NCI-H2227 (cell line): ENCODE results near the gene RBM33.
A peak's percentile ranks its signal among the peaks of the same experiment; 100 is the strongest.
"Not testable (repeated sequence)": the region's sequence is repeated elsewhere in the genome, so short reads cannot be mapped to it uniquely, and the experiment has no call there.

Experiments
- DNase-seq: peaks from one replicate; lab custom pipeline; 2025; ENCODE audit not compliant: unreplicated experiment; lab: John Stamatoyannopoulos, UW

Gene RBM33, protein sequence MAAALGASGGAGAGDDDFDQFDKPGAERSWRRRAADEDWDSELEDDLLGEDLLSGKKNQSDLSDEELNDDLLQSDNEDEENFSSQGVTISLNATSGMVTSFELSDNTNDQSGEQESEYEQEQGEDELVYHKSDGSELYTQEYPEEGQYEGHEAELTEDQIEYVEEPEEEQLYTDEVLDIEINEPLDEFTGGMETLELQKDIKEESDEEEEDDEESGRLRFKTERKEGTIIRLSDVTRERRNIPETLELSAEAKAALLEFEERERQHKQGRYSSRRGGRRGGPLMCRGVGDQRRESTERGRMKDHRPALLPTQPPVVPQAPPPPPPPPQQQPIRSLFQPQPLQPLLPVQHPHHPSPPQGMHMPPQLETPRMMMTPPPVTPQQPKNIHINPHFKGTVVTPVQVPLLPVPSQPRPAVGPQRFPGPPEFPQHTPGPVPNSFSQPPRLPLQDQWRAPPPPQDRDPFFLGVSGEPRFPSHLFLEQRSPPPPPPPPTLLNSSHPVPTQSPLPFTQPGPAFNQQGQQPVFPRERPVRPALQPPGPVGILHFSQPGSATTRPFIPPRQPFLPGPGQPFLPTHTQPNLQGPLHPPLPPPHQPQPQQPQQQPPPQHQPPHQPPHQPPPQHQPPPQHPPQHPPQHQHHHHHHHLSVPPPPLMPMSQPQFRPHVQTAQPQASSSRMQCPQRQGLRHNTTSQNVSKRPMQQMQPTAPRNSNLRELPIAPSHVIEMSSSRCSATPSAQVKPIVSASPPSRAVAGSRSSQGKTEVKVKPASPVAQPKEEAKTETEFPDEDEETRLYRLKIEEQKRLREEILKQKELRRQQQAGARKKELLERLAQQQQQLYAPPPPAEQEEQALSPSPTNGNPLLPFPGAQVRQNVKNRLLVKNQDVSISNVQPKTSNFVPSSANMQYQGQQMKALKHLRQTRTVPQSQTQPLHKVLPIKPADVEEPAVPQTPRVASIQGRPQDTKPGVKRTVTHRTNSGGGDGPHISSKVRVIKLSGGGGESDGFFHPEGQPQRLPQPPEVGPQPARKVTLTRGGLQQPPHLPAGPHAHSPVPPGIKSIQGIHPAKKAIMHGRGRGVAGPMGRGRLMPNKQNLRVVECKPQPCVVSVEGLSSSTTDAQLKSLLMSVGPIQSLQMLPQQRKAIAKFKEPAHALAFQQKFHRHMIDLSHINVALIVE

DNA sequence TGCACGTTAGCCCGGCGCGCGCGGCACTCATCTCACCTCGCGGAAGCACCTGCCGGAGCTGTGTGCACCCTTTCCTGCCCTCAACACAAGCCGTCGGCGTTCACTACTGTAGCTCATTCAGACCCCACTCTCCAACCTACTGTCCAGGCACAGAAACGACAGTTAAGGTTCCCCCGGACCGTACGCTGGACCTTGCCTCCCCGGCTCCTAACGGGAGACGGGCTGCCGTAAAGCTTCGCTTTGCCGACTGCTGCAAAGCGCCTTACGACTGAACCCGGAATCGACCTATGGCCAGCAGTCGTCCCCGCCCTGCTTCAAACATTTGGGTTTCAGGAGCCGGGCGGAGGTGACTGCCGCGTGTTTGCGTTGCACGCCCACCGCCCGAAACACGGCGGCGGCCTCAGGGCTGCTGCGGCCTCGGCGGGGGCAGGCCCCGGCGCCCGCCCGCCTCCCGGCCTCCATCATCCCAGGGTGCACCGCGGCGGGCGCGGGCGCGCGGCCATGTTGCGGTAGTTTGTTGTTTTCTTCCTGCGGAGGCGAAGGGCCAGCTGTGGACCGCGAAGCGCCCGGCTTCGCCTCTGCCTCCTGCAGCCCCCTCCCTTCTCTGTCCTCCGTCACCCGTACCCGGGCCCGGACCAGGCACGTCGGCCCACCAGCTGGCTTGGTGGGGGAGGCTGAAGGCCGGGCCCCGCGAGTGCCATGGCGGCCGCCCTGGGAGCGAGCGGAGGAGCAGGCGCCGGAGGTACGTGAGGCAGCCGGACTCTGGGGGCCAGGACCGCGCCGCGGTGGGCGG, at the start of gene RBM33:
TSS of gene RBM33 (plus strand) at position 484 of the 793 bp plus-strand sequence. CDS start at position 700, 216 bp downstream.
- DNase-seq: peak; percentile 90

DNA sequence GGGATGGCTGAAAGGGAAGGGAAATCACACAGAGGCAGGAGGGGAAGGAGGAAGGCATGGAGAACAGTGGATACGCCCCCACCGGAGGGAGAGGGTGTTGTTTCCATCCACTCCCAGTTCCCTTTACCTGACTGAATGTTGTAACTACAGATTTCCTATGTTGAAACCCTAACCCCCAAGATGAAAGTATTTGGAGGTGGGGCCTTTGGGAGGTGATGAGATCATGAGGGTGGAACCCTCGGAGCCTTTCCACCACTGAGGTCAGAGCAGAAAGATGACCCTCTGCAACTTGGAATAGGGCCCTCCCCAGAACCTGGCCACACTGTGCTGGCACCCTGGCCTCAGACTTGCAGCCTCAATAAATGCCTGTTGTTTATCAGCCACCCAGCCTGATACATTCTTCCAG, 49.5 kb upstream of the RBM33 start:
- DNase-seq: no peak

DNA sequence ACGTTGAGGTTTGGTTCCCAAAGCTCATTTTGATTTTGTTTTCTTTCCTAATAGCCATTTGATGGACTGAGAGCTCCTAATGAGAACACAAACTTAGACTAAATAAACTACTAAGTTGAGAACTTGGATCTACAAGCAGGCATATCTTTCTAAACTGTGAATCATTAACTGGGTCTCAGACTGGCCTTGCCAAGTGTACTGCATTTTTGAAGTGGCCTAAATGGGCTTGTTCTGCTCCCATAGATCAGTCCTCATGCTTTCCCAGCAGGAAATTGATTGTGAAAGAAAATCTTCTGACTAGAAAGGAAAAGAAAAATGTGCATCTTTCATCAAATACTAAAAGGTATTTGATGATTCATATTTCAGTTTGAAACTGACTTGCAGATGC, 46.7 kb upstream of the RBM33 start:
- DNase-seq: no peak

DNA sequence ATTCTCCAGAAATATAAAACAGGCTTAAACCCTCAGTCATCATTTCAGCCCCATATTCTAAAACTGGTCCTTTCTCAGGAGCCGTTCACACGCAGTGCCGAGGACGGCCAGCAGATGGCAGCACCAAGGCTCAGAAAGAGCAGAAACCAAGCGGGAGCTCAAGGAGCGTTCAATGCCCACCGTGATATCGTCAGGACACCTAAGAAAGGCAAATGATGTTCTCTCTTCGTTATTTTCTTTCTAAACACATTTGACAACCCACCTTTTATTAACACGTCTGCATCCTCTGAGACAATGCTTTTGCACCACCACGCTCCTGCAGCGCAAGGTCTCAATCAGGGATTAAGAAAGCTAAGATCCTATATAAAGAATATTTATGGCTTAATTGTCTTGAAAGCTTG, 45.7 kb upstream of the RBM33 start:
- DNase-seq: peak; percentile 89

DNA sequence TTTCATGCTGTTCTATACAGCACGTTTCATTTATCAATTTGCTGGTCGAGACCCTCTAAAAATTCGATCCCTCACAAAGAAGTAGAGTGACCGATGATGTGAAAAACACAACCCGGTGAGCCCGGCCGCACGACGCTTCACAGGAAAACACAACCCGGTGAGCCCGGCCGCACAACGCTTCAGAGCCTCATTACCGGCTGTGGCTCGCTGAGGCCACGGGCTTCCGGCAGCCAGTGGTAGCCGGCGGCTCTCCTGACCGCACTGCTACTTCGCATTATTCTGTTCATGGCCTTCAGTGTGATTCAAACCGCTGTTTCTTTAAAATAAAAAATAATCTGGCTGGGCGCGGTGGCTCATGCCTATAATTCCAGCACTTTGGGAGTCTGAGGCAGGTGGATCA, 42.3 kb upstream of the RBM33 start:
- no peak for DNase-seq

DNA sequence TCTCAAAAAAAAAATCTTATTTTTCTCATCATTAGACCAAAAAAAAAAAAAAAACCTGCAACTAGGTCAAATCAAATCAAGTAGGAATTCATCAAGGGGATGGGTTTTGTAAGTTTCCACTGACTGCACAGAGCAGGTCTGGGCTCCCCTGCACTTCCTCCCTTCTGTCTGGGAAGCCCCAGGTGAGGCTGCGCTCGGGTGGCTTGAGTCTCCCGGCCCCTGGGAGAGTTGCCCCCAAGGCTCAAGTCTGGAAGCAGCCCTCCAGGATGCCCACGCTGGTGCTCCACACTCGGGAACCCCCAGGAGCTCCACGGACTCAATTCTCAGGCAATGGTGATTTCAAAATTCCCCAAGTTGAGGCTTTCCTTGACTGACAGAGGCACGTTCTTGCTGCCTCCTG, 41.7 kb upstream of the RBM33 start:
- no peak for DNase-seq

DNA sequence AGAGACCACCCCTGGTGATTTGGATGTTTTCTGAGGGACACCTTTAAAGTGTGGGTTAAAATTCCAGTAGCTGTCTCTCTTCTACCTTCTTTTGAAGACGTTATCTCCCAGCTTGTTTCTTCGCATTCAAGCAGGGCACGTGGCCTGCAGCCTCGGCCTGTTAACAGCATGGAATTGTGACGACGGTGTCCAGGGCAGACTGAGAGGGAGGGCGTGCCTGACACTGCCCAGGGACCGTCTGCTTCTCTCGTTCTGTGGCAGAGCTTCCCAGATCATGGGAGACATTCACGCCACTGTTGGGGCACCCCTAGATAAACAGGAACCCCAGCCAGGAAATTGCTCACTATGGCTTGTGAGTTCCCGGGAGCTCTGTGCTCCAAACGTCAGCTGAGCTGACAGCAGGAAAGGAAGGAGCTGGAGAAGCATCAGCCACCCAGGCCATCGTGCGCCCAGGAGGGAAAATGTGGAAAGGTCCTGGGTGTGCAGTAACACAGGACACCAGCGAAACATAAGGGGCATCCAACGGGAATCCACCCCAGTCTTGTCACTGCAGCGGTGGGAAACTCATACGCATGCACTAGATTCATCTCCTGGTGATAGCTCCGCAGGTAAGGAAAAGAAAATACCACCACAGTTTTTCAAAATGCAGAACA, 41.1 kb upstream of the RBM33 start:
- DNase-seq: no peak

DNA sequence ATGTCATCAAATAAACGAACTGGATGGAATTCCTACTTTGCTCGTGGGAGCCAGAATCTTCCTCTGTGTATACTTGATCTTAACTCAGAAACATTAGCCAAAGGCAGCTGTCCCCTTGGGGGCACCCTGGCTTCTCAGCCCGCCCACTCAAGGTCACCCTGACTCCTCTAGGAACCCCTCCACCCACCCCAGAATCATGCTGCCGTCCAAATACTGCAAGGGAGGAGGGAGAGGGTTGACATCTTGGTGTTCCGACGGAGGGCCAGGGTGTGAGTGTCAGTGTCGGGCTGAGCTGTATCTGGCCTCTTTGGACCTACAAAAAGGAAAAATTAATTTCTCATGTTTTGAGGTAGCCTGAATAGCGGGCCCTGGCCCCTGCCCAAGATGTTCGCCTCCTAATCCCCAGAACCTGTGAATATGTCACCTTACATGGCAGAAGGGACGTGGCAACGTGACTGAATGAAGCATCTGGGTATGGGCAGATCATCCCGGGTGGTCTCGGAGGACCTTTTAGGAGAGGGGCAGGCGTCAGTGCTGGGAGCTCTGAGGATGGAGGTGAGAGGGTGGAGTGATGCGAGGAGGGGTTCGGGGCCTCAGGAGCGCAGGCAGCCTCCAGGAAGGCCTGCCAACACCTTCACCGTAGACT, 40.5 kb upstream of the RBM33 start:
- DNase-seq: no peak

DNA sequence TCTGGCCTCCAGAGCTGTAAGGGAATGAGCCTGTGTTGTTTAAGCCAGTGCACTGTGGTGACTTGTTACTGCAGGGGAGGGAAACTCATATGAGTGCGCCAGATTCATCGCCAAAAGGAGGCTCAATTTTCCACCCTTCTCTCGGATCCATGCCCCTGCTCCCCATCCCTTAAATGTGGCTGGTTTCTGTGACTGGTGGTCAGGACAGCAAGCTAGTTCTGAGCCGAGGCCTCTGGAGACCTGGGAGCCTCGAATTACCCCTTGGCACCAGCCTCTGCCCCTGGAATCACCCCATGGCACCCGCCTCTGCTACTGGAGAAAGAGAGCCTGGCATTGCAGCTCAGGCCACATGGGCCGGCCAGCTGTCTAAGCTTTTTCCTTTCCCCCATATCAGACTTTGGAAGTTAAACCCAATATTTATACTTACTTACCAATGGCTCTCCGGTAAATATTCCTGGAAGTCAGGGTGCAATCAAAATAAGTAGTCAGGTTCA, 39.9 kb upstream of the RBM33 start:
- DNase-seq: no peak

DNA sequence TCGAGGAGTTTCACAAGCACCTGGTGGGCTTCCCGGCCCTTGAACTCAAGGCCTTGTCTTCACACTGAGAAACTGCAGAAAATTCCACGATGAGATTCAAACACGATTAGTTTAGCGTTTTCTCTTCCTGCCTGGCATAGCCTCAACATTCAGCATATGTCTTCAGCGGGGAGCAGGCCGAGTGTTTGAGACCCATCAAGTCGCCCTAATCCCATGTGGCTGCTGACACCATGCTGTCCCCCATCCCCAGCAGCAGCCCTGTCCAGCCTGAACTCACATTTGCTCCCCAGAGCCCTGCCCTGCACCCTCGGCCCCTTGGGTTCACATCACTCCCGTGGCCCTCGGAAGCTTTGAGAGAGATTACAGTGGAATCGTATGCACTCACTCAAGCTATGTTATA, 35.3 kb upstream of the RBM33 start:
- no peak for DNase-seq

DNA sequence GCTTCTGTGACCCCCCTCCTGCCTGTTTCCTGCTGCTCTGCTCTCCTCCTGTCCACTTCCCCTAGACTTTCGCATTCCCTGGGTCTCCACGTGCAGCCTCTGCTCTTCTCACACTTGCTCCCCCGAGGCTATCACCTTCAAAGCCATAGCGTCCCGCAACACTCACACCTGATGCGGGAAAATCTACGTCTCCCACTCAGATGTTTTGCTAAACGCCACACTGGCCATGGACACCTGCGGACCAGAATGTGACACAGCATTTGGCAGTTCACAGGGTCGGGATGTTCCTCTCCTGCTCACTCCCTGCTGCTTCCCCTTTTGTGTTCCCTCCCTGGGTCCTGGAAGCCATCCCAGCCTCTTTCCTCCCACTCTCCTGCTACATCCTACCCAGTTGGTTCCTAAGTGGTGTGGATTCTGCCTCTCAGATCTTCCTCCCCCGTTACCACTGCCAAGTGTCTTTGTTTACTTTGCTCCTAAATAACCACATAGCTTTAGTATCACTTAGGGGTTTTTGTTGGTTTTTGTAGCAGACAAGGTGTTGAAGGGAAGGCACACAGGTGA, 33.7 kb upstream of the RBM33 start:
- DNase-seq: no peak

DNA sequence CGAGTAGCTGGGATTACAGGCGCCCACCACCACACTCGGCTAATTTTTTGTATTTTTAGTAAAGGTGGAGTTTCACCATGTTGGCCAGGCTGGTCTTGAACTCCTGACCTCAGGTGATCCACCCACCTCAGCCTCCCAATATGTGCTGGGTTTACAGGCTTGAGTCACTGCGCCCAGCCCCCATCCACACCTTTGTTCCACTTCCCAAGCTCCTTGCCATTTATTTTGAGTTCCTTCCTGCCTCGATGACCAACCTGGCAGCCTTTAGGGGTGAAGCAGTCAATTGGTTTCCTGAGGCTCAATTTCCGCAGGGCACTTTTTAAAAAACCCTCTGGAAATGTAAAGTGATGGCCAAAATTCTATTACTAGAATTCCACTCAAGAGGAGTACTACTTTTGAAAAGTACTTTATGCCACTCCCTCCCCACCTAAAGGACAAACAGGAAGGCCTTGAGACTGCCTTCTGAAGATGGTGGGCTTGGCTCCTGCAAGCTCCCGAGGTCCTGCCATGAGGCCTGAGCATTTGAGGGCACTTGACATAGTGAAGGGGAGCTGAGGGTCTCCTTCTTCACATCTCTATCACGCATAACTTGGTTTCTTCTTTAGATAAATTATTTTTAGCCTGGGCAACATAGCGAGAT, 32.5 kb upstream of the RBM33 start:
- DNase-seq: no peak

DNA sequence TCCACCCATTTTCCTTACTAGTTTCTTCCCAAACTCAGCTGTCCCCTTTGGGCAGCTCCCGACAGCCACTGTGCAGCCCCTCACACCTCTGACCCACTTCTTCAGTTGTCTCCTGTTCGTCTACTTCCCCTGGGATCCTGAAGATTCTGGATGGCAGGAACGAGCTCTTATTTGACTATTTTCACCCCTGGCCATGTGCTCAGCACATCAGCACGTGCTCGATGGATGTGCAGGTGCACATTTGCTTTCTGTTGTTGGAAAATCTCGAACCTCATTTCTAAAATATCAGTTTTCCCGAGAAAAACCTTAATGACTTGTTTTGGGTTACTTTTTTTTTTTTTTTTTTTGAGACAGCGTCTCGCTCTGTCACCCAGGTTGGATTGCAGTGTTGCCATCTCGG, 31.8 kb upstream of the RBM33 start:
- DNase-seq: no peak

DNA sequence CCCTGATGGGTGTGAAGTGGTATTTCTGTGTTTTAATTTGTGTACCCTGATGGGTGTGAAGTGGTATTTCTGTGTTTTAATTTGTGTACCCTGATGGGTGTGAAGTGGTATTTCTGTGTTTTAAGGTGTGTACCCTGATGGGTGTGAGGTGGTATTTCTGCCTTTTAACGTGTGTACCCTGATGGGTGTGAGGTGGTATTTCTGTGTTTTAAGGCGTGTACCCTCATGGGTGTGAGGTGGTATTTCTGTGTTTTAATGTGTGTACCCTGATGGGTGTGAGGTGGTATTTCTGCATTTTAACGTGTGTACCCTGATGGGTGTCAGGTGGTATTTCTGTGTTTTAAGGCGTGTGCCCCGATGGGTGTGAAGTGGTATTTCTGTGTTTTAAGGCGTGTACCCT, 29.4 kb upstream of the RBM33 start:
- DNase-seq: not testable (repeated sequence)

DNA sequence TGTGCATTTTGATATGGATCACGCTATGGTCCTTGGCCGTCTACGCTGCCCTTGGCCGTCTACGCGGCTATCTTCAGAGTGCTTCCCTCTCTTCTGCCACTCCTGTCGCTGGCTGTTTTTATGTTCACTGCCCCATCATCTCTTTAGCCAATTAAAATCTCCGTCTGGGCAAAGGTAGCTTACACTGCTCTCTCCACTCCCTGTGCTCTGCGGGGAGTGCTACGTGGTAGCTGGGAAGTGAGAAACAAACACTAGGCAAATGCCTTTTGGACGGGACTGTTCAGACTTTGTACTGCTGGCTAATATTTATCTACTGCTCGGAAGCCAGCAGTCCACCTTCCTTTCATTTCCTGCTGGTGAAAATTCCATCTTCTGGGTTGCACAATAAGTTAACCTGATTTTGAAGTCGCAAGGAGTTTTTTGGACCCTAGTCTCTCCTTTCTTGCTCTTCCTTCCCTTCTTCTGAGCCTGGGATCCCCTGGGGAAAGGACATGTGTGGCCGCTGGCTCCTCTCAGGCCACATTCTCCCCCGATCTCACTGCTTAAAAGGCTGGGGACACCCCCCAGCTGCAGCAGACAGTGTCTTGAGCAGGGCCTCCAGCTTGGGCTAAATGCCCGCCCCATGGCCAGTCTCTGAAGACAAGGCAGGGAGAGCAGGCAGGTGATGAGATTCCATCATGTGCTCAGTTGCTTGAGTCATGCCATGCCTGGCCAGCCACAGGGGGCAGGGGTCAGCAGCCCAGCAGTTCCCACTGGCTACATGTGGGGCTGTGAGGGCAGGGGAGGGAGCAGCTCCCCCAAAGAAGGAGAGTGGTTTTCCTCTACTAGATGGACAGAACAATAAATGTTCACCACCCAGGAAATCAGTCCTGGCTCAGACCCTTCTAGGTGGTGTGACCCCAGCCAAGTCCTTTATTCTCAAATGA, 25.5 kb upstream of the RBM33 start:
- DNase-seq: no peak

DNA sequence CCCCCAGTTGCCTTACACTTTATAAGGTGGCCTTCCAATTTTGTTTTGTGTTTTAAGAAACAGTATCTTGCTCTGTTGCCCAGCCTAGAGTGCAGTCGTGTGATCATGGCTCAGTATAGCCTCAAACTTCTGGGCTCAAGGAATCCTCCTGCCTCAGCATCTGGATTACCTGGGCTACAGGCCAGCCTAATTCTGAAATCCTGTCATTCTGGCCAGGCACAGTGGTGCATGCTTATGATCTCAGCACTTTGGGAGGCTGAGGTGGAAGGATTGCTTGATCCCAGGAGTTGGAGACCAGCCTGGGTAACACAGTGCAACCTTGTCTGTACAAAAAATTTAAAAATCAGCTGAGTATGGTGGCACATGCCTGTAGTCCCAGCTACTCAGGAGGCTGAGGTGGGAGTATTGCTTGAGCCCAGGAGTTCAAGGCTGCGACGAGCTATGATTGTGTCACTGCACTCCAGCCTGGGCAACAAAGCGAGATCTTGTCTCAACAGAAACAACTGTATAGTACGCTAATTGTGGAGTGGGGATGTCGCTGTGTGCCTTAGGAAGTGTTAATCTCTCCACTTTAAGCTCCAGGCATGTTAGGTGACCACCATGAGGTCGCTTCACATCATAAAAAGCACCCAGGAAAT, 24.7 kb upstream of the RBM33 start:
- DNase-seq: no peak

DNA sequence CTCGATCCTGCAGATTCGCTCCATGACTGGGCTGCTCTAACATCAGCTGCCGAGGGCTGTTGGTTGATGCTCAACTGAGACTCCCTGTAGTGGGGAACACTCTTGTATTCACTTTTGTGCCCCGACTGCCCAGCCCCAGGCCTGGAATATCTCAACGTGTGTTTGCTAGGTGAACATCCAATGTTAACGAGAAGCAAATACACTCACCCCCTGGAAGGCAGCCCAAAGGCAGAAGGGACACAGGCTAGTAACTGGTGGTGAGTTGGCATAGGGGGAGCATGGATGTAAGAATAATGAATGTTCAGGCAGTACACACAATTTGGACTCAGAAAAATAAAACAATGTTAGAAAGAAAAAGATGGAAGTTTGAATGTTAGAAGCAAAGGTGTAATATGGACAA, 24.0 kb upstream of the RBM33 start:
- DNase-seq: no peak
